ENCODE data around the gene ARMCX4. TPM values are rescaled to one million over a fixed set of nuclear protein-coding genes. Genes with fewer than 3 reads are reported as not detected.

The ARMCX4 gene
- total RNA-seq, 1 donor from 2014 or later: 19.7 TPM

DNA sequence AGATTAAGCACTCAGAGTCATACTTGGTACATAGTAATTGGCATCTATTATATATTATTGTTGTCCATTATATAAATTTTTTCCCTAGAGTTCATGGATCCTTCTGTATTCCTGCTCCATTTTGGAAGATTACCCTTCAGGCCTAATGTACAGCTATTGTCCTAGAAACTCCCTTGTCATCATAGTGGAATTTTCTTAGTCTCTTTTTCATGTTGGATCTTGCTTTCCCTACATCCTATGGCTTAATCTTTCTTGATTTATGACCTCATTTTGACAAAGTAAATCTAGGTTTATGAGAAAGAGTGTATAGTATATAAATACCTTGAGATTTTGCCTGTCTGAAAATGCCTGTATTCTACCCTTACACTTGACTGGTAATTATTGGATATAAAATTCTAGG lies 22.1 kb downstream of the ARMCX4 start:
- TF ChIP-seq, protein P1, sequence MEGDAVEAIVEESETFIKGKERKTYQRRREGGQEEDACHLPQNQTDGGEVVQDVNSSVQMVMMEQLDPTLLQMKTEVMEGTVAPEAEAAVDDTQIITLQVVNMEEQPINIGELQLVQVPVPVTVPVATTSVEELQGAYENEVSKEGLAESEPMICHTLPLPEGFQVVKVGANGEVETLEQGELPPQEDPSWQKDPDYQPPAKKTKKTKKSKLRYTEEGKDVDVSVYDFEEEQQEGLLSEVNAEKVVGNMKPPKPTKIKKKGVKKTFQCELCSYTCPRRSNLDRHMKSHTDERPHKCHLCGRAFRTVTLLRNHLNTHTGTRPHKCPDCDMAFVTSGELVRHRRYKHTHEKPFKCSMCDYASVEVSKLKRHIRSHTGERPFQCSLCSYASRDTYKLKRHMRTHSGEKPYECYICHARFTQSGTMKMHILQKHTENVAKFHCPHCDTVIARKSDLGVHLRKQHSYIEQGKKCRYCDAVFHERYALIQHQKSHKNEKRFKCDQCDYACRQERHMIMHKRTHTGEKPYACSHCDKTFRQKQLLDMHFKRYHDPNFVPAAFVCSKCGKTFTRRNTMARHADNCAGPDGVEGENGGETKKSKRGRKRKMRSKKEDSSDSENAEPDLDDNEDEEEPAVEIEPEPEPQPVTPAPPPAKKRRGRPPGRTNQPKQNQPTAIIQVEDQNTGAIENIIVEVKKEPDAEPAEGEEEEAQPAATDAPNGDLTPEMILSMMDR (IDR thresholded peaks at IDR 0.05; ENCODE audit: unreplicated experiment): no peak
- Mint-ChIP-seq H3K9me3 (ENCODE audit: low read depth) (peaks cover 18% of the 10 kb centered on the region), H3K27ac (no peak overlapping the region), H3K36me3 (ENCODE audit: insufficient read depth) (peaks cover 11% of the 10 kb centered on the region), H3K4me1 (ENCODE audit: low read depth) (no peaks in the 10 kb centered on the region), H3K27me3 (no peaks in the 10 kb centered on the region), H3K4me3 (ENCODE audit: low read depth) (no peak overlapping the region)
- no peak for DNase-seq (ENCODE audit: low spot score, unreplicated experiment)

DNA sequence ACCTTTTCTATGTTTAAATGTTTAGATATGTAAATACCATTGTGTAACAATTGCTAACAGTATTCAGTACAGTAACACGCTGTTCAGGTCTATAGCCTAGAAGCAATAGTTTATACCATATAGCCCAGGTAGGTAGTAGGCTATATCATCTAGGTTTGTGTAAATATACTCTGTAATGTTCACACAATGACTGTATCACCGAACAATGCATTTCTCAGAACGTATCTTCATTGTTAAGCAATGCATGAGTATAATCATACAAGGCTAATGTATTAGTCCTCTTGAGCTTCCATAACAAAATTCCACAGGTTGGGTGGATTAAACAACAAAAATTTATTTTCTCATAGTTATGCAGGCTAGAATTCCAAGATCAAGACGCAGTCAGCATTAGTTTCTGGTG lies 22.7 kb downstream of the ARMCX4 start:
- Mint-ChIP-seq H3K36me3 (ENCODE audit: insufficient read depth) (peaks cover 12% of the 10 kb centered on the region), H3K27ac (no peak overlapping the region), H3K9me3 (ENCODE audit: low read depth) (peaks cover 20% of the 10 kb centered on the region), H3K4me1 (ENCODE audit: low read depth) (no peaks in the 10 kb centered on the region), H3K4me3 (ENCODE audit: low read depth) (no peak overlapping the region), H3K27me3 (no peaks in the 10 kb centered on the region)
- no peak for DNase-seq (ENCODE audit: low spot score, unreplicated experiment)
- TF ChIP-seq, protein P1 (IDR thresholded peaks at IDR 0.05; ENCODE audit: unreplicated experiment): no peak

DNA sequence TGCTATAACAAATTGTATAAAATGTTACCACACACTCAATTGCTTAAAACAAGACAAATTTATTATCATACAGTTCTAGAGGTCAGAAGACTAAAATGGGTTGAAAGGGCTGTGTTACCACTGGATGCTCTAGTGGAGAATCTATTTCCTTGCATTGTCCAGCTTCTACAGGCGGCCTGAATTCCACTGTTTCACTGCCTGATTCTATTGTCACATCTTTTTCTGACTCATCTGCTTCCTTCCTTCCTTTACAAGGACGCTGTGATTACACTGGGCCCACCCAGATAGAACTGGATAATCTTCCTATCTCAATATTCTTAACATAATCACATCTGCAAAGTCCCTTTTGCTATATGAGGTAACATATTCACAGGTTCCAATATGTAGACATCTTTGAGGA lies 45.7 kb downstream of the ARMCX4 start:
- TF ChIP-seq, protein P1 (IDR thresholded peaks at IDR 0.05; ENCODE audit: unreplicated experiment): no peak
- Mint-ChIP-seq H3K4me1 (ENCODE audit: low read depth) (no peaks in the 10 kb centered on the region), H3K36me3 (ENCODE audit: insufficient read depth) (peaks cover 11% of the 10 kb centered on the region), H3K27ac (no peak overlapping the region), H3K9me3 (ENCODE audit: low read depth) (peaks cover 52% of the 10 kb centered on the region), H3K4me3 (ENCODE audit: low read depth) (no peak overlapping the region), H3K27me3 (no peaks in the 10 kb centered on the region)
- no peak for DNase-seq (ENCODE audit: low spot score, unreplicated experiment)

Other genes starting within 250 kb of the ARMCX4 start
- 0.13 and 0.26 TPM in 2 replicates for gene TAF7L, start 194.1 kb upstream of the ARMCX4 start, total RNA-seq
- gene TIMM8A, start 136.7 kb upstream of the ARMCX4 start, total RNA-seq: 15.7 and 16.5 TPM in 2 replicates
- gene BTK, start 99.3 kb upstream of the ARMCX4 start, total RNA-seq: not detected in 2 replicates
- 306 and 310 TPM in 2 replicates for gene RPL36A, start 94.4 kb upstream of the ARMCX4 start, total RNA-seq
- 35.9 and 36.7 TPM in 2 replicates for gene GLA, start 77.5 kb upstream of the ARMCX4 start, total RNA-seq
- gene HNRNPH2, start 77.2 kb upstream of the ARMCX4 start, total RNA-seq: 72.4 and 77.8 TPM in 2 replicates
- gene ARMCX1, start 65.1 kb downstream of the ARMCX4 start, total RNA-seq: 29.6 and 31.6 TPM in 2 replicates
- 77.1 and 84.0 TPM in 2 replicates for gene ARMCX6, start 132.5 kb downstream of the ARMCX4 start, total RNA-seq
- gene ARMCX3, start 137.7 kb downstream of the ARMCX4 start, total RNA-seq: 64.7 and 70.4 TPM in 2 replicates
- 83.1 and 92.0 TPM in 2 replicates for gene ARMCX2, start 174.4 kb downstream of the ARMCX4 start, total RNA-seq

All from progenitor cell of endocrine pancreas (in vitro differentiated cells).